ENCODE data around the gene P3R3URF.

DNA sequence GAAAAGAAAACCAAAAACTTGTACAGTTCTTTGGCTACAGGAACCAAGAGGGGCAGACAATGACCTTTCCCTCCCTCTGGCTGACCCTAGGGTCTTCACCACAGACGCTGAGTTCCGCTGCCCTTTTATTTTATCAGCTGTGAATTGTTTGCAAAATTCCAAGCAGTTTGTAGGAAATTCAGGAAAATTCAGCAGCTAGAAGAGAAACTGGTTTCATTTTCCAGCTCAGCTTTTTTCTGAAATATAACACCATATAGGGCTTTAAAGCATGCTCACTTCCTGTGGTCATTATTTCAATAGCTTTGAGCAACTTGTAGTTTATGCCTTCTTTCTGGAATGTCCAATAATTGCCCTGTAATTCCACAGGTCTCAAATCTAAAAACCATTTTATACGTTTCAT lies 38.4 kb downstream of the P3R3URF start:
- TF ChIP-seq POLR2A (IDR thresholded peaks at IDR 0.05) = no peak
- no peak for TF ChIP-seq POLR2AphosphoS5 (IDR thresholded peaks at IDR 0.05)
